Prostate gland (tissue), 2 donors: Measurements from ENCODE around the gene ARHGAP25.

Experiments used
- CTCF ChIP-seq, 4 experiments: fragments of 200-600 bp in 2 of 4; fragments of 450-650 bp in 2 of 4; sonication (generic) in 2 of 4; IDR thresholded peaks; 1 replicate in 3 of 4; 2 replicates in 1 of 4; pipeline ENCODE4 v1.5.1; 2016 to 2019; ENCODE audit warnings: antibody characterized with exemption in 4 of 4, mild to moderate bottlenecking in 2 of 4, moderate library complexity in 2 of 4
- POLR2A ChIP-seq: fragments of 450-650 bp; IDR thresholded peaks from one replicate; pipeline ENCODE4 v1.6.1; 2016; ENCODE audit warnings: antibody characterized with exemption, mild to moderate bottlenecking
- POLR2AphosphoS5 ChIP-seq: sonication (generic); formaldehyde crosslinking; IDR thresholded peaks from one replicate; pipeline ENCODE4 v1.6.1; 2017; ENCODE audit warnings: antibody characterized with exemption

- TF ChIP-seq CTCF (IDR thresholded peaks at IDR 0.05) (no peak), POLR2AphosphoS5 (no peak), POLR2A (no peak)
Observed at GRCh38 chr2:68696554-68696953, 38.1 kb upstream of the ARHGAP25 start.
